Renal cortical epithelial cell (primary cell): ENCODE measurements around the gene MAEA. TPM values are rescaled to one million over a fixed set of nuclear protein-coding genes. Genes with fewer than 3 reads are reported as not detected.

Experiments used
- DNase-seq: peaks from one replicate; pipeline ENCODE4 v3.0.0-alpha.2; 2011; ENCODE audit warnings: low read depth
- total RNA-seq: library from RNA; depleted of rRNA; stranded (reverse); fragments of >200 nt; gene quantifications from 2 replicates; pipeline ENCODE4 v1.2.3, GENCODE V29; 2014

Gene MAEA
- 90.5 and 139 TPM in 2 replicates for total RNA-seq

GRCh38 chr4:1289207-1290164 lies at the start of gene MAEA:
Gene MAEA, plus strand, starts transcription at chr4:1289891. Its CDS starts 23 bp downstream, at chr4:1289914.
- DNase-seq: peak; percentile 88

- DNase-seq: no peak
Observed at GRCh38 chr4:1239950-1240307, 49.8 kb upstream of the MAEA start.

- no peak for DNase-seq
Observed at GRCh38 chr4:1240721-1241465, 48.8 kb upstream of the MAEA start.

GRCh38 chr4:1241466-1241935 lies 48.2 kb upstream of the MAEA start:
- DNase-seq: no peak

GRCh38 chr4:1241936-1242505 lies 47.7 kb upstream of the MAEA start:
- DNase-seq: no peak

GRCh38 chr4:1242506-1243450 lies 46.9 kb upstream of the MAEA start:
- DNase-seq: no peak

- DNase-seq: no peak
Observed at GRCh38 chr4:1243451-1244080, 46.1 kb upstream of the MAEA start.

- DNase-seq: no peak
Observed at GRCh38 chr4:1244081-1244977, 45.4 kb upstream of the MAEA start.

GRCh38 chr4:1244978-1245471 lies 44.7 kb upstream of the MAEA start:
- DNase-seq: no peak

GRCh38 chr4:1245481-1246051 lies 44.1 kb upstream of the MAEA start:
- DNase-seq: no peak

- DNase-seq: no peak
Observed at GRCh38 chr4:1246111-1246881, 43.4 kb upstream of the MAEA start.

- no peak for DNase-seq
Observed at GRCh38 chr4:1246901-1247863, 42.5 kb upstream of the MAEA start.

GRCh38 chr4:1247864-1248244 lies 41.8 kb upstream of the MAEA start:
- no peak for DNase-seq

GRCh38 chr4:1248245-1249147 lies 41.2 kb upstream of the MAEA start, which contains the start of gene CTBP1:
Gene CTBP1, minus strand, starts transcription at chr4:1249130. Its CDS starts 7,799 bp downstream, at chr4:1241331.
- peak; percentile 43 for DNase-seq

- peak; percentile 33 for DNase-seq
Observed at GRCh38 chr4:1249148-1249730, 40.5 kb upstream of the MAEA start.
